PFSK-1 (cell line): ENCODE measurements around the gene SEC24D.

ENCODE experiments used
- POLR2AphosphoS5 ChIP-seq: IDR thresholded peaks from 2 replicates; pipeline ENCODE4 v1.6.1; 2012; ENCODE audit warnings: low read depth, mild to moderate bottlenecking, control low read depth, low read length, moderate library complexity
- TF ChIP-seq, protein P1 (sequence below), 2 experiments: IDR thresholded peaks; 2 replicates each; pipeline versions ENCODE4 v1.6.1 to v1.8.0; 2011 to 2012; ENCODE audit warnings: low read depth in 2 of 2, low read length in 2 of 2, control low read depth in 1 of 2, inconsistent platforms in 1 of 2, mild to moderate bottlenecking in 1 of 2, moderate library complexity in 1 of 2; ENCODE audit not compliant: insufficient read depth in 1 of 2

DNA sequence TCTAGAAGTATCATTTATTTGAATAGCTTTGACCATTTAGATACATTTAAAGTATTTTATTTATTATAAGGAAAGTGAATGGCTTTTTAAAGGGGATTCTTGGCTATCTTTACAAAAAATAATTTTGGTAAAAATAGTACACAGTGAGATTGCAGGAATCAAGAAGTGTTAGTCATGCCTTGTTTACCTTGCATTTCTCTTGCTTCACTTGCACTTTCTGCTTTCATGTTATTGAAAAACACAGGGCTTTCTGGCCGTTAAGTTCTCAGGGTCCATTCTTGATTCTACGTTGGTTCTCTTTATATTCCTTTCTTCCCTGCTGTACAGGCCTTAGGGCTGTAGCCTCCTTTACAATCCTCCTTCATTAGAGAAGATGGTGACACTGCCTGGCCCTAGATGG lies 21.8 kb upstream of the SEC24D start:
- TF ChIP-seq POLR2AphosphoS5, result no peak
- TF ChIP-seq, protein P1, sequence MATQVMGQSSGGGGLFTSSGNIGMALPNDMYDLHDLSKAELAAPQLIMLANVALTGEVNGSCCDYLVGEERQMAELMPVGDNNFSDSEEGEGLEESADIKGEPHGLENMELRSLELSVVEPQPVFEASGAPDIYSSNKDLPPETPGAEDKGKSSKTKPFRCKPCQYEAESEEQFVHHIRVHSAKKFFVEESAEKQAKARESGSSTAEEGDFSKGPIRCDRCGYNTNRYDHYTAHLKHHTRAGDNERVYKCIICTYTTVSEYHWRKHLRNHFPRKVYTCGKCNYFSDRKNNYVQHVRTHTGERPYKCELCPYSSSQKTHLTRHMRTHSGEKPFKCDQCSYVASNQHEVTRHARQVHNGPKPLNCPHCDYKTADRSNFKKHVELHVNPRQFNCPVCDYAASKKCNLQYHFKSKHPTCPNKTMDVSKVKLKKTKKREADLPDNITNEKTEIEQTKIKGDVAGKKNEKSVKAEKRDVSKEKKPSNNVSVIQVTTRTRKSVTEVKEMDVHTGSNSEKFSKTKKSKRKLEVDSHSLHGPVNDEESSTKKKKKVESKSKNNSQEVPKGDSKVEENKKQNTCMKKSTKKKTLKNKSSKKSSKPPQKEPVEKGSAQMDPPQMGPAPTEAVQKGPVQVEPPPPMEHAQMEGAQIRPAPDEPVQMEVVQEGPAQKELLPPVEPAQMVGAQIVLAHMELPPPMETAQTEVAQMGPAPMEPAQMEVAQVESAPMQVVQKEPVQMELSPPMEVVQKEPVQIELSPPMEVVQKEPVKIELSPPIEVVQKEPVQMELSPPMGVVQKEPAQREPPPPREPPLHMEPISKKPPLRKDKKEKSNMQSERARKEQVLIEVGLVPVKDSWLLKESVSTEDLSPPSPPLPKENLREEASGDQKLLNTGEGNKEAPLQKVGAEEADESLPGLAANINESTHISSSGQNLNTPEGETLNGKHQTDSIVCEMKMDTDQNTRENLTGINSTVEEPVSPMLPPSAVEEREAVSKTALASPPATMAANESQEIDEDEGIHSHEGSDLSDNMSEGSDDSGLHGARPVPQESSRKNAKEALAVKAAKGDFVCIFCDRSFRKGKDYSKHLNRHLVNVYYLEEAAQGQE (IDR thresholded peaks at IDR 0.05; ENCODE audit: insufficient read depth in 1 of 2, low read depth in 2 of 2, low read length in 2 of 2), result no peak
